GM21528 (cell line): ENCODE results near the gene ZFYVE26.
"Not testable (repeated sequence)": the region's sequence is repeated elsewhere in the genome, so short reads cannot be mapped to it uniquely, and the experiment has no call there.

Experiments
- ATAC-seq: cut with Tn5 transposase; IDR thresholded peaks from one replicate; pipeline ENCODE4 v1.9.1; 2021; ENCODE audit warnings: mild to moderate bottlenecking, moderate library complexity; ENCODE audit not compliant: unreplicated experiment, low FRiP score

Gene ZFYVE26

DNA sequence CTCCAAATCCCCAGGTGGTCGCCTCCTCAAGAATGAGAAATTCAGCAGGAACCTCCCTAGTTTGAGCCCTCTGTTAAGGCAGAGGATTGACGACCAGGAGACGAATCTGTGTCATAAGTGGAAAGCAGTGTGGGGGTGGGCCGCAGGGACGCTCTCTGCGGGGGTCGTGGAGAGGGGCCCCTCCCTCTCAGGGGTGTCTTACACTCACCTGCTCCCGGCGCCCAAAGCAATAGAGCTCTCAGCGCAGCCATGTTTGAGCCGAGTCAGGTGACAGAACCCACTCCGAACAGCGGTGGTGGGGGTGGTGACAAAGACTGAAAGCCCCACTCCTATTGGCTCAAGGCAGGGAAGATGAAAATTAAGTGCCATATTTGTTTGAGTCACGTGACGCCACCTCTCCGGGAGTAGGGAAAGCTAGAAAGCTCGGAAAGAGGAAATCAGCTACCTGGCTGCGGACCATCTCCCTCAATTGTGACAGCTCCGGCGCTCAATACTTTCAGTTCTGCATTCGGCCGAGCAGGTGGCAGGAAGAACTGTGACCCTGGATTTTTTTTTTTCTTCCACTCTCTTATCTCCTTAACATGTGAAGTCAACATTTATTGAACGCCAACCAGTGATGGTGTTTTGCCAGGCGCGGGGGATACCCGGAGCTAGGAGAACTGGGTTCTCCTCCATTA lies at the start of gene ZFYVE26:
Gene ZFYVE26 (minus strand): TSS at position 265 of the 677 bp plus-strand sequence. CDS start 627 bp downstream, outside the sequence.
- ATAC-seq: peak; percentile 89

DNA sequence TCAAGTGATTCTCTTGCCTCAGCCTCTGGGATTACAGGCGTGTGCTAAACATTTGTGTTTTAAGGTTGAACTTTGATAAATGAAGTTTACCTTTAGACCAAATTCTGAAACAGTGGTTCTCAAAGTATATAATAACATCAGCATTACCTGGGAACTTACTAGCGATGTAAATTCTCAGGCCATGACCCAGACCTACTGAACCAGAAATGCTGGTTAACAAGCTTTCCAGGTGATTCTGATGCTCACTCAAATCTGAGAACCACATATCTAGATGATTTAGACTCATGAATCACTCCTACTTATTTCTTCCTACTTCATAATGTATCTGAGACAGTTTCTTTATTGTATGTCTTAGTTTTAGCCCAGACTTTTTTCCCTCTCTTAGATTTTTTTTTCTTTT lies 46.8 kb upstream of the ZFYVE26 start:
- ATAC-seq: no peak

DNA sequence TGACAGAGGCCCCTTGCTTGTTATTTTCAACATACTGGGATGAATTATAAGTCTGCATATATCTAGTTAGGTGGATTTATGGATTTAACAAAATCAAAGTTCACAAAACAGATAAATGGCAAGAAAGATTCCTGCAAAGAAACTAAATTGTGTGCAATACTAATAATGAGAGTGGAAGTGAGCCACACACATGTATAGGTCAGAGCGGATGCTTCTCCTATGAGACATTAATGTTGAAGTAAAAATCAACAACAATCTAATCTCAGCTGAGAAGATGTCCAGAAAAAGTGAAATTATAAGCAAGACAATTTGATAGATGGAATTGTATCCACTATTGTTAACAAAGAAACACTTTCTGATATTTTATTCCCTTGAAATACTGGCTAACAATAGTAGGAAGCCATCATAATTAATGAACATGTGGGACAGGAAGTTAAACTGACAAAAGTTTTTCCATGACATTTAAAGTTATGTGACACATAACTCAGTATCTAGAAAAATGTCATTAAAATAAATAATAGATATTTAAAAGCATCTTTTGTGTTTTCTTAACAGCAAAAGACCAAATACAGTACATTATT lies 42.9 kb upstream of the ZFYVE26 start:
- no peak for ATAC-seq

GRCh38 chr14:67857778-67858350 lies 41.5 kb upstream of the ZFYVE26 start:
- no peak for ATAC-seq

- ATAC-seq: no peak
Measured at GRCh38 chr14:67856827-67857226, 40.4 kb upstream of the ZFYVE26 start.

GRCh38 chr14:67853715-67854114 lies 37.3 kb upstream of the ZFYVE26 start:
- ATAC-seq: no peak

DNA sequence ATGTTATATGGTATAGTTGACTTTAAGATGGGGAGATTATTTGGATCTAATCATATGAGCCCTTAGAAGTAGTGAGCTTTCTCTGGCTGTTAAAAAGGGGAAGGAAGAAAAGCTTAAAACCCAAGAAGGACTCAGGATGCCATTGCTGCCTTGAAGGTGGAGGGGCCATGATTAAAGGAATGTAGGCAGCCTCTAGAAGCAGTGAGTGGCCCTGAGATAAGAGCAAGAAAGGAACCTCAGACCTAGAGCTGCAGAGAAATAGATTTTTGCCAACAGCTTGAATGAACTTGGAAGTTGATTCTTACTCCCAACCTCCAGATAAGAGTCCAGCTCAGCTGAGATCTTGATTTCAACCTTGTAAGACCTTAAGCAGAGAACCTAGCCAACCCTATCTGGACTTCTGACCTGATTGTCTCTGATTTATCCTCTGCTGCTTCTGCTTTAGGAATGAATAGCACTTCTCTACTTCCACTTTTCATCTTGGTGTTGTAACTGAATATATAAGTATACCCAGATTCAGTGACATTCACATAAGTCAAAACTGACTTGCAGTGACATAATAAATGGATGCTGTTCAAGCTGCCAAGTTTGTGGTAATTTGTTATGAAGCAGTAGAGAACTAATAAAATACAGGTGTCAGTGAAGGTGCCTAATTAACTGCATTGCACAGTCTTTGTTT lies 36.7 kb upstream of the ZFYVE26 start:
- ATAC-seq: no peak

DNA sequence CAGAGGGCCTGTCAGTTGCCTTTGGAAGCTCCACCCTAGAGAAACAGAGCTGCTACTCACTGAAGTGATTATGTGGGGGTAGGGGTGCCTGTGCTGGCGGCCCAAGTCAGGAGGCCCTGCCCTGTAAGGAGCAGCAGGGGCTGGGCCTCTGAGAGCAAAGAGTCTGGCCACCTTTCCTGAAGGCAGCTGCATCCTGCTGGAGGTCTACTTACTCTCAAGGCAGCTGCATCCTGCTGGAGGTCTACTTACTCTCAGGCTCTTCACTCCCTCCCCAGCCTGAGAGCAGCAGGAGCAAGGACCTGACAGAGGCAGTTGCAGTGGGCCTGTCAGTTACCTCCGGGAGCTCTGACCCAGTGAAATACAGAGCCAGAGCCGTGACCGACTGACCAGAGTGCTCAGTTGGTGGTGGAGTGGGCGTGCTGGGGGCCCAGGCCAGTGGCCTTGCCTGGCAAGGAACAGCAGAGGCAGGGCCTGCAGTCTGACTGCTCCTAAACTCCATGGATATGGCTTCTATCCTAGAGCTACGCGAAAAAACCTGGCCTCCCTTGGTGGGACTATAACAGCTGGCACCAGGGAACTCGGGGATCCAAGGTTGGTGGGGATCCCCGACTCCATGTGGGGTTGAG lies 35.5 kb upstream of the ZFYVE26 start:
- ATAC-seq: no peak

DNA sequence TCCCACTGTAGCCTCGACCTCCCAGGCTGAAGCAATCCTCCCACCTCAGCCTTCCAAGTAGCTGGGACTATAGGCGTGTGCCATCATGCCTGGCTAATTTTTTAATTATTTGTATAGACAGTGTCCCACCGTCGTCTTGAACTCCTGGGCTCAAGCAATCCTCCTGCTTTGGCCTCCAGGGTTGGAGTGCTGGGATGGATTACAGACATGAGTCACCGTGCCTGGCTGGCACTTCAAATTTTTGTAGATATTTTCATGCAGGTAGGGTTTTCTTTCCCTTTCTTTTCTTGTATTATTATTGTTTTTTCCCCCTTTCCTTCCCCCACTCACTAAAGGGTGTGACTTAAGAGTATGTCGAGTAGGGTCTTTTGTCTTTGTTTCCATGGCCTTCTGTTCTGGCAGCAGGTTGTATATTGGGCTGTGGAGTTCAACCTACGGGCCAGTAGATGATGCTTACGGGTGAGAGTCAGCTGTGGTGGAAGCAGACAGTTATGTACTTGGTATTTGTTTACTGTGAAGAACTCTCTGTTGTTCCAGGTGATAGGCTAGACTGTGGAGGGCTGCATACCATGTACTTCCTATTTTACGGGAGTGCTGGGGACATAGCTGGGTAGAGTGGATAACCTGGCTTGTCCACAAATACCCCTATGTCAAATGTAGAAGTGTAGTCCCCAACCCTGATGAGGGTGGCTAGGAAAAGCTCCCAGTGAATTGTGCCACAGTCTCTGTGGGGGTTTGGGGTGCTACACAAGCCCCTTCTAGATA lies 33.9 kb upstream of the ZFYVE26 start:
- no peak for ATAC-seq

DNA sequence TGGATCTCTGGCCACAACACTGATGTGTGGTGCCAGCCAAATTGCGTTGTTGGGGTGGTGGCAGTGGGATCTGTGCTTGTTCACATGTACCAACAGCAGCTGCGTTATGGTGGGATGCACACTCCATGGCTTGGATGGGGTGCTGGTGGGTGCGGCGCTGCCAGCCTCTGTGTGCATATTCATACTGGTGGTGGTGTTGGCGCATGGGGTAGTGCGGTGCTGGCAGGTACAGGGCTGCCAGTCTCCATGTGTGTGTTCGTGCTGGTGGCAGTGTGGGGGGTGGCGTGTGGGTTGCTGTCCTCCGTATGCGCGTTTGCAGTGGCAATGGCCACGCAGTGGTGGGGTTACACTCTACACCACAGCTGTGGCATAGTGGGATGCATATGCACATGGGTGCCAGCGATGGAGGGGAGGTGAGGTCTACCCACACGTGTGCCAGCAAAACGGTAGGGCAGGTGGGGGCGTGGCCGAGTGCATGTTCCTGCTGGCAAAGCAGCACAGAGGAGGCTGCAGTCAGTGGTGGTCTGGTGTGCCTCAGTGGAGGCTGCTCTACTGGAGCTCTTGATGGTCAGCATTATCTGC lies 29.7 kb upstream of the ZFYVE26 start:
- ATAC-seq: no peak

GRCh38 chr14:67837011-67837624 lies 20.7 kb upstream of the ZFYVE26 start:
- no peak for ATAC-seq

- no peak for ATAC-seq
Measured at GRCh38 chr14:67835596-67835995, 19.2 kb upstream of the ZFYVE26 start.

GRCh38 chr14:67833403-67833802 lies 17.0 kb upstream of the ZFYVE26 start:
- no peak for ATAC-seq

GRCh38 chr14:67831113-67831512 lies 14.7 kb upstream of the ZFYVE26 start:
- ATAC-seq: no peak

DNA sequence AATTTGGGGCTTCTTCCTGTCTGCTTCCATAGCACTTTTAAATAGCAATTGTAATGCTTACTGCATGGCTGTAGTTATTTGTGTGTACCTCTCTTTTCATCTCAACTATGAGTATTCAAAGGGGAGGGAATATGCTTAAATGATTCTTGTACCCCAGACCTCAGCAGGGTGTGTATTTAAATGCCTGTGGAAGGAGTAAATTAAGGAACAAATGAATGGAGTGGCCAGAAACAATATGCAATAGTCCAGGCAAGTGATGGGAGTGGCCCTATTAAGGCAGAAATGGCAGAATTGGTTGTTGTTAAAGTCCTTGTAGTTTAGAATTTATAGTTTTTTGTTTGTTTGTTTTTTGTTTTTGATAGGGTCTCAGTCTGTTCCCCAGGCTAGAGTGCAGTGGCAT lies 4.7 kb upstream of the ZFYVE26 start:
- ATAC-seq: no peak

DNA sequence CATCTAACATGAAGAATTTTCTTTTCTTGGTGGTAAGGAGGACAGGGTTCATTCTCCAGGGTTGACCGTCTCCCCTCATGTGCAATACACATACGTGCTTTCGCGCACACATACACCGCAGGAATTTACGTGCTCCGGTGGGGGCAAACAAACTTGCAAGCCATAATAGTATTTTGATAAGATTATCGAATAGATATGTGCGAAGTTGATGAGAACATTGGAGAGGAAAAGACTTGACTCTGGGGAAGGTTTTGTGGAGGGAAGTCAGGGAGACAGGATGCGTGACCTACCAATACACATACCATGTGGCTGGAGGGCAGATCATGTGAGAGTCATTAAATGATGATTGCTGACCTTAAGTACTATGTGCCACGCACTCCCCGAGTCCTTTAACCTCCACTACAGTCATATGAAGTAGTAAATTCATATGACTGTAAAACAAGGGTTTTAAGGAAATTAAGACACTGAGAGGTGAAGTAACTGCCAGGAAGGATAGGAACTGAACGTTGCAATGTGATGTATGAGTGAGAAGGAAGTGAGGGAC lies 4.1 kb upstream of the ZFYVE26 start:
- ATAC-seq: no peak

GRCh38 chr14:67819563-67820421 lies 3.4 kb upstream of the ZFYVE26 start, which contains the start of gene RAD51B:
TSS of gene RAD51B (plus strand) at chr14:67819779.
- ATAC-seq: peak; percentile 54

GRCh38 chr14:67818476-67818875 lies 2.1 kb upstream of the ZFYVE26 start:
- not testable (repeated sequence) for ATAC-seq
